ENCODE results near the gene NCF1.
"Not testable (repeated sequence)": the region's sequence is repeated elsewhere in the genome, so short reads cannot be mapped to it uniquely, and the experiment has no call there.

NCF1 gene

DNA sequence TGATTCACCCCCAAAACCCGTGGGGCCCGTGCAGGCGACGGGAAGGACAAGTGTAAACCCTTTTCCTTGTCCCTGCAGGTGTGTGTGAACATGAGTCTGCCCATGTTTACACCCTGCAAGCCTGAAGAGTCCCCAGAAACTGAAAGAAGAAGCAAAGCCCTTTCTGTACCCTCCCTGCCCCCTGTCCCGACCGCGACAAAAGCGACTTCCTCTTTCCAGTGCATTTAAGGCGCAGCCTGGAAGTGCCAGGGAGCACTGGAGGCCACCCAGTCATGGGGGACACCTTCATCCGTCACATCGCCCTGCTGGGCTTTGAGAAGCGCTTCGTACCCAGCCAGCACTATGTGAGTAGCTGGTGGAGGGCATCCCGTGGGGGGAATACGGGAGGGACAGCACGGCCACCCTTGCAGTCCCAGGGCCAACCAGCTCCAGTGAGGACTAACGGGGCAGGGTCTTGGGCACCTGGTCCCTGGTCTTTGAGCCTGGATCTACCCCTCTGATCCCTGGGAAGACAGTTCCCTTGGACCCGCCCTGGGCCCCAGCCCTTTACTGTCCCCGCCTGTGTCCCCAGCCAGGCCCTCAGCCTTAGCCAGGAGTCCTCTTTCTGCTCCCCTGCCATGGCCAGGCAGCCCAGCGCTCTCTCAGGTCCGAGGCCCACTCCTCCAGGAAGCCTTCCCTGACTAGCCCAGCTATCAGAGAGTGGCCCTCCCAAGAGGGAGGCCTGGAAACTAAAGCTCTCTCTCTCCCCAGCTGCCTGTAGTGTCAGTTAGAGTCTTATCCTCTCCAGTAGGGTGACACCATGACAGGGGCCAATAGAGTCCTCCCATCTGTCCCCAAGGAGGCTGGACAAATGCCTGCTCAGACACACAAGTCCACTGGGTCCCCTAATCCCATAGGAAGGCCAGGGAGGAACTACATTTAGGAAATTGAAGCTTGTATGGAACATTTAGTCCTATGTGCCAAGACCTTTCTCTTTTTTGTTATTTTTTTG is at the start of gene NCF1:
Gene NCF1, plus strand, starts transcription at position 252 of the 991 bp plus-strand sequence. Its CDS starts 21 bp downstream, at position 273.
- DNase-seq, result not testable (repeated sequence)

GRCh38 chr7:74725840-74726239 is 48.0 kb upstream of the NCF1 start:
- DNase-seq, result no peak

DNA sequence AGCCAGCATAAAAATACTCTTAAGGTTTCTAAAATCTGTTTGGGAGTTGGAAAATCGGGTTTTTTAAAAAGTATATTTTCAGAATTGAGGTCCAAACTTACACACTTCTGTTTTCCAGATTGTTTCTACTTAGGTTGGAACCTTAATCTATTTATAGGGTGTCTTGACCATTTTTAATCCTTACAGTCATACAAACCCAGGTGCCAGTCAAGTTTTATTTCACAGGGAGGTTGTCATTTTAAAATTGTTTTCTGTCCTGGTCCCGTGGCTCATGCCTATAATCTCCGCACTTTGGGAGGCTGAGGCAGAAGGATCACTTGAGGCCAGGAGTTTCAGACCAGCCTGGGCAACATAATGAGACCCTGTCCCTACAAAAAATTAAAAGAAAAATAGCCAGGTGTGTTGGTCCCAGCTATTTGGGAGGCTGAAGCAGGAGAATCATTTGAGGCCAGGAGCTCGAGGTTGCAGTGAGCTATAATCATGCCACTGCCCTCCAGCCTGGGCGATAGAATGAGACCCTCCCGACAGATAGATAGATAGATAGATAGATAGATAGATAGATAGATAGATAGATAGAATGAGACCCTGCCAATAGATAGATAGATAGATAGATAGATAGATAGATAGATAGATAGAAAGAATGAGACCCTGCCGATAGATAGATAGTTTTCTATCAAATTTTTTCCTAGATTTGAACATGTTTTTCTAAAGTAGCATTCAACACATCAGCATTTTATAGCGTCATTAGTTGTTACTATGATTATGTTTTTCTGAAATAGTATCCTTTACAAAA is 47.3 kb upstream of the NCF1 start:
- DNase-seq, result no peak

- not testable (repeated sequence) for DNase-seq
Measured at GRCh38 chr7:74728686-74729085, 45.1 kb upstream of the NCF1 start.

- DNase-seq, result not testable (repeated sequence)
Measured at GRCh38 chr7:74730186-74730585, 43.6 kb upstream of the NCF1 start.

GRCh38 chr7:74739974-74740703 is 33.7 kb upstream of the NCF1 start:
- not testable (repeated sequence) for DNase-seq

DNA sequence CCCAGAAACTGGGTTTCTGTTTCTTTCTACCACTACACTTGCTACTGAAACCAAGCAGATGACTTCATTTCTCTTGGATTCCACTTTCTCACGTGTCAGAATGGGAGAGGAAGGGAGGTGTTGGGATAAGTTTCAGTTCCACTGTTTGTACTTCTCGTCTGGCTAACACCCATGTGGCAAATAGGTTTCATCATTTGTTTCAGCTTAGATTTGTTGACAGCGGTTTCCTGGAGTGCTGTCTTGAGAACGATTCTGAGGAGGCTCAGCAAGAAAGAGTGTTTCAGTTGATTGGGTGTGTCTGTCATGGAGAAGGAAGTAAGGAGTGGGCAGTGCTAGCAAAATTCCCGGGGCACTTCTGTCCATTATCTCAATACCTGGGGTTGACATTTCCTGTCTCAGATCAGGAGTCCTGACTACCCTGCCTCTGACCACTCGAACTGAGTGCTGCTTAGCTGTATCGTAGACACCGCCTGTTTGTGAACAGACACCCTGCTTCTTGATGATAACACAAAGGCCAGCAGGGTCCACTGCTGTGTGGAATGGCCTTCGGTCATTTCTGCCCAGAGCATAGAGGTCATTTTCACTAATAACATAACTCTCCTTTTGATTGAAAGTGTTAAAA is 29.8 kb upstream of the NCF1 start:
- not testable (repeated sequence) for DNase-seq

- not testable (repeated sequence) for DNase-seq
Measured at GRCh38 chr7:74753921-74754482, 19.8 kb upstream of the NCF1 start.

GRCh38 chr7:74756673-74757072 is 17.1 kb upstream of the NCF1 start:
- not testable (repeated sequence) for DNase-seq

DNA sequence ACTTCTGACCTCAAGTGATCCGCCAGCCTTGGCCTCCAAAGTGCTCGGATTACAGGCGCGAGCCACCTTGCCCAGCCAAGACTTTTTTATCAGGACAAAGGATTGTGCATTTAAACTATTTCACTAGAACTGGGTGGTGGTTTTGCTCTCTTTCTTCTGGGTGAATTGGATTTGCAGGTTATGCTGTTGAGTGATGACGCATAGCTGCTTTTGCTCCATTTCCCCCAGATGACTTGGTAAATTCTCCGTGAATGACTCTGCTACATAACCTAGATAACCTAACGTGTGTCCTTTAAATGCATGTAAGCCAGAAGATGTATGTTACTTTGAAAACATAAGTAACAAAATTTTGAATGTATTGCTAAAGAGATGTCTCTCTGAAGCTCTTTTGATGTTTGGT is 15.5 kb upstream of the NCF1 start:
- DNase-seq, result not testable (repeated sequence)

GRCh38 chr7:74758982-74759381 is 14.8 kb upstream of the NCF1 start:
- DNase-seq, result not testable (repeated sequence)

DNA sequence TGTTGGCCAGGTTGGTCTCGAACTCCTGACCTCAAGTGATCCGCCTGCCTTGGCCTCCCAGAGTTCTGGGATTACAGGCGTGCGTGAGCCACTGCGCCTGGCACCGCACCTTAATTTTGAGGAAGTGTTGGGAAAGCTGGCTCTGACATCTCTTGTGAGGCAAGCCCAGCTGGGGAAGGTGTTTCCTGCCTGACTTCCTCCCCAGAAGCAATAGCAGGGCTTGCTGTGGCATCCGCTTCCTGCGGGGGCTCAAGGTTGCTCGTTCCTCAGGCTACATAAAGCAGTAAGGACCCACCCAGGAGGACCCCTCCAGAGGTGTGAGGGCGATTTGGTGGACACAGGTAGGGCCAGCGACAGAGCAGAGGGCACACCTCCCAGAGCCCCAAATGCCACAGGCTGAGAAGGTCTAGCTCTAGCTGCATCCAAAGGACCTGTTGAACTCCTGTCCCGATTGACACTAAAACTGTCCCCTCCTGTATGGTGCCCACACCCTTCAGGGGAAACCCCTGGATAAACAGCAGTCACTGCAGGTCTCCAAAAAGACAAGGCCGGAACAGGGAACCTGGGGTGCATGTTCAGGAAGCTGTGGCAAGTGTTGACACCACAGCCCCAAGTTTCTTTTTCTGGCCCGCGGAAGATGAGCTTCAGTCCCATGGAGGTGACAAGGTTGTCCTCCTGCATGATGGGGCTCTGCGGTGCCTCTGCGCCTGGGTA is 8.4 kb upstream of the NCF1 start:
- not testable (repeated sequence) for DNase-seq

DNA sequence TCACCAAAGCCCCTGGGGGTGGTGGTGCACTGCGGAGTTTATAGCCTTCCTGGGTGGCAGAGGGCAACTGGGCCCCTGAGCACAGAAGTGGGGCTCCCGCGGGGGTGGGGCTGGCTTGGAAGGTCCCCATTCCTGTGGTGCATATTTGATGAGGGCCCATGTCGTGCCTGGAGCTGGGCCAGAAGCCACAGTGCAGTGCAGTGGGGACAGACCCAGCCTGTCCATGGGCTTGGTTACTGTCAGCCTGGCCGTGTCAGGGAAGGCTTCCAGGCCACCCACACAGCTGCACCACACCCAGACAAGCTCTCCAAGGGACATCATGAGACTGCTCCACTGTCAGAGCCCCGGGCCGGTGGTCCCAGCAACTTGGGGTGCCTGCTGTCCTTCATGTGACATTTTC is 7.3 kb upstream of the NCF1 start:
- DNase-seq, result not testable (repeated sequence)

DNA sequence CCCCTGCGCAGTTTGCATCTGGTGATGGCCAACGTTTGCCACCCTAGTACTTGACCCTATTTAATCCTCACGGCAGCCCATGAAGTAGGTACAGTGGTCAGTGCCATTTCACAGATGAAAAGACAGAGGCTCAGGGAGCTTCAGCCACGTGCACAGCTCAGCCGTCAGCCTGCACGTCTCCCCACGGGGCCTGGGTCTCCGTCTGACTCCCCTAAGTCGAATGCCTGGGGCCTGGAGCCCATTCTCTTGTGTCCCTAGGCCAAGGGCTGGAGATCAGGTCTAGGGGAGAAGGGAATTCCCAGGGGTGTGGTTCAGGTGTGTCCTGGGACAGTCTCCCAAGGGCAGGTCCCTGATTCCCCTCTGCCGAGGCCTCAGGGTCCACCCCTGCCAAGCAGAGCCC is 6.8 kb upstream of the NCF1 start:
- not testable (repeated sequence) for DNase-seq

- not testable (repeated sequence) for DNase-seq
Measured at GRCh38 chr7:74770062-74770461, 3.7 kb upstream of the NCF1 start.

DNA sequence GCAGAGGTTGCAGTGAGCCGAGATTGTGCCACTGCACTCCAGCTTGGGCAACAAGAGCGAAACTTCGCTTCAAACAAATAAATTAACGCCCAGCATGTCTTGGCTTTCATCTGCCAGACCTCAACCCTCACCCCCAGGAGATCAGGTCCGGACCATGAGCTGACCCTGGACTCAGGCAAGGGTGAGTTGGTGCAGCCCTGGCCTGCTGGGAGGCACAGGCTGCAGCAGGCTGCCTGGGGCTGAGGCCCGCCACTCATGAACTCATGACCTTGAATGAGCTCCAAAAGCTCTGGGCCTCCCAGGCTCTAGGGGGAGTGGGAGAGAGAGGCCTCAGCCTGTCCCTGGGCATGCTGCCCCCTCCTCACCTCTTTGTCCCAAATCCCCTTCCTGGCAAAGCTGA is 1.7 kb upstream of the NCF1 start:
- DNase-seq, result not testable (repeated sequence)

DNA sequence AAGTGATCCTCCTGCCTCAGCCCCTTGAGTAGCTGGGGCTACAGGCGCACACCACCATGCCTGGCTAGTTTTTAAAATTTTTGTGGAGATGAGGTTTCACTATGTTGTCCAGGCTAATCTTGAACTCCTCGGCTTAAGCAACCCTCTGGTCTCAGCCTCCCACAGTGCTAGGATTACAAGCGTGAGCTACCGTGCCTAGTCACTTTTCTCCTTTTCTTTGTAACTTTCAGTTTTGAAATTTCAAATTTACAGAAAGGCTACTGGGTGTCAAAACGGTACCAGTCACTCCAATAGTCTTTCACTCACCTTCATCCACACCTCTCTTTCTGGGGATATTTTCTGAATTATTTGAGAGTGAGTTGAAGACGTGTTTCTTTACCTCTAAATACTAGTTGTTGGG is 1.3 kb downstream of the NCF1 start:
- not testable (repeated sequence) for DNase-seq

DNA sequence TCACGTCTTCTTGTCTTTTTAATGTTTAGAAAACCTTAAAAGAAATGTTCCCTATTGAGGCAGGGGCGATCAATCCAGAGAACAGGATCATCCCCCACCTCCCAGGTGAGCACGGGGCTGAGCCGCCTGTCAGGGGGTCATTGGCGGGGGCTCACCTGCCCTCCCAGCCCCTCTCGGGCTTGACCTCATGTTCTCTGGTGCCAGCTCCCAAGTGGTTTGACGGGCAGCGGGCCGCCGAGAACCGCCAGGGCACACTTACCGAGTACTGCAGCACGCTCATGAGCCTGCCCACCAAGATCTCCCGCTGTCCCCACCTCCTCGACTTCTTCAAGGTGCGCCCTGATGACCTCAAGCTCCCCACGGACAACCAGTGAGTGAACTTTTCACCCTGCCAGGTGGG is 5.2 kb downstream of the NCF1 start:
- DNase-seq, result not testable (repeated sequence)

DNA sequence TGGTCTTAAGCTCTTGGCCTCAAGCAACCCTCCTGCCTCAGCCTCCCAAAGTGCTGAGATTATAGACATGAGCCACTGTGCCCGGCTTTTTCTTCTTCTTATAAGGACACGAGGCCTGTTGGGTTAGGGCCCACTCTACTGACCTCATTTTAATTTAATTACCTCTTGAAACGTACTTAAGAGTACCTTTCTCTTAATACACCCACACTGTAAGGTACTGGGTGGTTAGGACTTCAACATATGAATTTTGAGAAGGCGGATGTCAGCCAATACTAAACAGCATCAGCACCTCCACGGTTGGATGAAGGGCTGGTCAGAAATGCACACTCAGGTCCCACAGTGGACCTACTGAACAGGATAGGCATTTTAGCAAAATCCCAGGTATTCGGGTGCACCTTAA is 7.9 kb downstream of the NCF1 start:
- DNase-seq, result not testable (repeated sequence)

- DNase-seq, result not testable (repeated sequence)
Measured at GRCh38 chr7:74783595-74783994, 9.8 kb downstream of the NCF1 start.

Measured in hematopoietic multipotent progenitor cell treated with erythropoietin and hydrocortisone succinate and interleukin-3 and kit ligand, for 6 days (in vitro differentiated cells).